ENCODE measurements around the gene LDLRAD4.

Gene LDLRAD4

GRCh38 chr18:13199169-13199568 lies 19.4 kb upstream of the LDLRAD4 start:
- H3K9me3 ChIP-seq (ENCODE audit: control insufficient read depth in 1 of 2, low read length in 2 of 2), result peaks cover 9 to 14% of the 10 kb centered on the region in 2 donors
- no peaks in the 10 kb centered on the region for H3K4me1 ChIP-seq (ENCODE audit: control insufficient read depth in 1 of 2, insufficient read depth in 2 of 2, low read length in 2 of 2)
- no peak overlapping the region for H3K27ac ChIP-seq (ENCODE audit: low read depth, low read length)
- H3K9ac ChIP-seq (ENCODE audit: low read depth in 1 of 2, low read length in 2 of 2), result no peak overlapping the region
- no peaks in the 10 kb centered on the region for H3K36me3 ChIP-seq (ENCODE audit: control insufficient read depth in 1 of 2, insufficient read depth in 2 of 2, low read length in 2 of 2)
- H3K4me3 ChIP-seq (ENCODE audit: low read depth in 1 of 2, low read length in 2 of 2), result no peak overlapping the region
- no peaks in the 10 kb centered on the region for H3K27me3 ChIP-seq (ENCODE audit: control insufficient read depth in 1 of 2, insufficient read depth in 2 of 2, low read length in 2 of 2)

GRCh38 chr18:13201292-13201691 lies 17.3 kb upstream of the LDLRAD4 start:
- Histone ChIP-seq H3K36me3 (ENCODE audit: control insufficient read depth in 1 of 2, insufficient read depth in 2 of 2, low read length in 2 of 2) (no peaks in the 10 kb centered on the region), H3K9ac (ENCODE audit: low read depth in 1 of 2, low read length in 2 of 2) (no peak overlapping the region), H3K27ac (ENCODE audit: low read depth, low read length) (no peak overlapping the region), H3K9me3 (ENCODE audit: control insufficient read depth in 1 of 2, low read length in 2 of 2) (peaks cover 9 to 14% of the 10 kb centered on the region in 2 donors), H3K4me1 (ENCODE audit: control insufficient read depth in 1 of 2, insufficient read depth in 2 of 2, low read length in 2 of 2) (no peaks in the 10 kb centered on the region), H3K27me3 (ENCODE audit: control insufficient read depth in 1 of 2, insufficient read depth in 2 of 2, low read length in 2 of 2) (no peaks in the 10 kb centered on the region), H3K4me3 (ENCODE audit: low read depth in 1 of 2, low read length in 2 of 2) (no peak overlapping the region)

DNA sequence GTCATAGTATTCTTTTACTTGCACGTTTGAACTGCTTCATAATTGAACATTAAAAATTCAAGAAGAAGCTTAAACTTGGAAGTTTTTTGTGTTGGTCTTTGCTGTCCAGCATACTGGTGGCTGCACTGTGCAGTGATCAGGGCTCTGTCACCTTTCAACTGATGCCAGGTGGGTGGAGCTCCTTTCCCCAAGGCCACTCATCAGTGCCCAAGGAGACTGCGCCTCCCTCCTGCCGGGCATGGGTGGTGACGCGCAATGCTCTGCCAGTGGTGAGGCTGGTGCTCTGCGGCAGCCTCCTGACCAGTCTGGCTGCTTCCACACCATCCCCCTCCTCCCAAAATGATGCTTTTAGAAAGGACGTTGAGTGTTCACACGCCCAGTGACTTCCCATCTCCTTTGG lies 16.0 kb upstream of the LDLRAD4 start:
- Histone ChIP-seq H3K4me1 (ENCODE audit: control insufficient read depth in 1 of 2, insufficient read depth in 2 of 2, low read length in 2 of 2) (no peaks in the 10 kb centered on the region), H3K9ac (ENCODE audit: low read depth in 1 of 2, low read length in 2 of 2) (no peak overlapping the region), H3K27ac (ENCODE audit: low read depth, low read length) (no peak overlapping the region), H3K36me3 (ENCODE audit: control insufficient read depth in 1 of 2, insufficient read depth in 2 of 2, low read length in 2 of 2) (no peaks in the 10 kb centered on the region), H3K9me3 (ENCODE audit: control insufficient read depth in 1 of 2, low read length in 2 of 2) (peaks cover 9 to 14% of the 10 kb centered on the region in 2 donors), H3K4me3 (ENCODE audit: low read depth in 1 of 2, low read length in 2 of 2) (no peak overlapping the region), H3K27me3 (ENCODE audit: control insufficient read depth in 1 of 2, insufficient read depth in 2 of 2, low read length in 2 of 2) (no peaks in the 10 kb centered on the region)

DNA sequence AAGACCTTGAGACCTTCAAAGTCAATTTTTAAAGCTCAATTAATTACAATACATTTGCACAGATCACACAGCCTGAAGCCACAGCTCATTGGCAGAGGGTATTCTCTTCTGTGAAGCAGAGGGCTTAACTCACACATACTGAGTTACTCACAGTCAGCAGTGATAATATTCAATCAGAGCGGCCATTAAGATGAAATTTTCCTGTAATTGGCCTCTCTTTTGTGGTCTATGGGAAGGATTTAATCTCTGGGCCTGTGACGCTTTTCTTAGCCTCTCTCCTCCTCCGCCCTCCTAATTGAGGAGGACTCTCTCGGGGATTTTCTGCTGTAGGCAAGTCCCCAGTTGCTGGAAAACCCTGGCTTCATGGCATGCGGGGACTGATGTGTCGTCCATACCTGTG lies 12.3 kb upstream of the LDLRAD4 start:
- no peaks in the 10 kb centered on the region for H3K36me3 ChIP-seq (ENCODE audit: control insufficient read depth in 1 of 2, insufficient read depth in 2 of 2, low read length in 2 of 2)
- no peaks in the 10 kb centered on the region for H3K9me3 ChIP-seq (ENCODE audit: control insufficient read depth in 1 of 2, low read length in 2 of 2)
- no peaks in the 10 kb centered on the region for H3K4me1 ChIP-seq (ENCODE audit: control insufficient read depth in 1 of 2, insufficient read depth in 2 of 2, low read length in 2 of 2)
- H3K27ac ChIP-seq (ENCODE audit: low read depth, low read length), result no peak overlapping the region
- H3K9ac ChIP-seq (ENCODE audit: low read depth in 1 of 2, low read length in 2 of 2), result no peak overlapping the region
- H3K27me3 ChIP-seq (ENCODE audit: control insufficient read depth in 1 of 2, insufficient read depth in 2 of 2, low read length in 2 of 2), result no peaks in the 10 kb centered on the region
- H3K4me3 ChIP-seq (ENCODE audit: low read depth in 1 of 2, low read length in 2 of 2), result no peak overlapping the region

GRCh38 chr18:13207294-13207693 lies 11.3 kb upstream of the LDLRAD4 start:
- Histone ChIP-seq H3K27me3 (ENCODE audit: control insufficient read depth in 1 of 2, insufficient read depth in 2 of 2, low read length in 2 of 2) (no peaks in the 10 kb centered on the region), H3K27ac (ENCODE audit: low read depth, low read length) (no peak overlapping the region), H3K9ac (ENCODE audit: low read depth in 1 of 2, low read length in 2 of 2) (no peak overlapping the region), H3K4me3 (ENCODE audit: low read depth in 1 of 2, low read length in 2 of 2) (no peak overlapping the region), H3K9me3 (ENCODE audit: control insufficient read depth in 1 of 2, low read length in 2 of 2) (no peaks in the 10 kb centered on the region), H3K4me1 (ENCODE audit: control insufficient read depth in 1 of 2, insufficient read depth in 2 of 2, low read length in 2 of 2) (no peaks in the 10 kb centered on the region), H3K36me3 (ENCODE audit: control insufficient read depth in 1 of 2, insufficient read depth in 2 of 2, low read length in 2 of 2) (no peaks in the 10 kb centered on the region)

- Histone ChIP-seq H3K4me1 (ENCODE audit: control insufficient read depth in 1 of 2, insufficient read depth in 2 of 2, low read length in 2 of 2) (peaks cover 4% of the 10 kb centered on the region in 2 donors), H3K27me3 (ENCODE audit: control insufficient read depth in 1 of 2, insufficient read depth in 2 of 2, low read length in 2 of 2) (no peaks in the 10 kb centered on the region), H3K27ac (ENCODE audit: low read depth, low read length) (no peak overlapping the region), H3K9me3 (ENCODE audit: control insufficient read depth in 1 of 2, low read length in 2 of 2) (no peaks in the 10 kb centered on the region), H3K4me3 (ENCODE audit: low read depth in 1 of 2, low read length in 2 of 2) (no peak overlapping the region), H3K9ac (ENCODE audit: low read depth in 1 of 2, low read length in 2 of 2) (no peak overlapping the region), H3K36me3 (ENCODE audit: control insufficient read depth in 1 of 2, insufficient read depth in 2 of 2, low read length in 2 of 2) (no peaks in the 10 kb centered on the region)
Observed at GRCh38 chr18:13211534-13211933, 7.0 kb upstream of the LDLRAD4 start.

DNA sequence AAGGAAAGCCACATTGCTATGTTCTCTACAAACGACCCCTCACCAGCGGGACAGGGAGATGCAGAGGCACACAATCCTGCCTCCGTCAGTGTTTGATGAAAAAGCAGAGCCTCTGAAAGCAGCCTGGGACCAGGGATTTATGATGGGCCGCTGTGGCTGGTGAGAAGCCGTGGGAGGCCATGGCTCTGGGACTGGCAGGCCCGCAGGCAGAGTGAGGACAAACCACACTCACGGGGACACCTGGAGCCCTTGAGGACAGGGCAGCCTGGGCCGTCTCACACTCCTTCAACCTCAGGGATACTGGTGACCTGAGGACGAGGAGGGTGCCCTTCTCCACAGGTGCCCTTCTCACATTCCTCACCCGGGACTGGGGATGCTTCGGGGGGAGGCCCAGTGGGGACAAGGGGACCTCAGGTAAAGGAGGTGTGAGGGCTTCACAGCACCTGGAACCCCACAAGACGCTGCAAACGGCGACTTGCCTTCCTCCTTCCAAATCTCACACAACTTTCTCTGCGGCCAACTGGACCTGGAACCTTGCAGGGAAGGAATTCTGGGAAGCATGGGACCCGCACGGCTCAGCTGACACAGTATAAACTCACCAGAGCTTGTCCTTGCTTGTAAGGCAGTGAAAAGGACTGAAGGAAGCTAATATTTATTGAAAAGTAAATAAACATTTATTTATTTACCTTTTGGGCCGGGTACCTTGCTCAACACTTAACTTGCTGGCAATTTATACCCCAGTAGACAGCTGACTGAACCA lies 5.3 kb upstream of the LDLRAD4 start:
- H3K4me3 ChIP-seq (ENCODE audit: low read depth in 1 of 2, low read length in 2 of 2), result no peak overlapping the region
- H3K4me1 ChIP-seq (ENCODE audit: control insufficient read depth in 1 of 2, insufficient read depth in 2 of 2, low read length in 2 of 2), result peaks cover 7 to 9% of the 10 kb centered on the region in 2 donors
- no peak overlapping the region for H3K27ac ChIP-seq (ENCODE audit: low read depth, low read length)
- H3K27me3 ChIP-seq (ENCODE audit: control insufficient read depth in 1 of 2, insufficient read depth in 2 of 2, low read length in 2 of 2), result no peaks in the 10 kb centered on the region
- no peaks in the 10 kb centered on the region for H3K9me3 ChIP-seq (ENCODE audit: control insufficient read depth in 1 of 2, low read length in 2 of 2)
- H3K36me3 ChIP-seq (ENCODE audit: control insufficient read depth in 1 of 2, insufficient read depth in 2 of 2, low read length in 2 of 2), result no peaks in the 10 kb centered on the region
- H3K9ac ChIP-seq (ENCODE audit: low read depth in 1 of 2, low read length in 2 of 2), result no peak overlapping the region

- H3K9ac ChIP-seq (ENCODE audit: low read depth in 1 of 2, low read length in 2 of 2), result no peak overlapping the region
- H3K36me3 ChIP-seq (ENCODE audit: control insufficient read depth in 1 of 2, insufficient read depth in 2 of 2, low read length in 2 of 2), result no peaks in the 10 kb centered on the region
- no peak overlapping the region for H3K4me3 ChIP-seq (ENCODE audit: low read depth in 1 of 2, low read length in 2 of 2)
- peaks cover 9 to 16% of the 10 kb centered on the region in 2 donors for H3K4me1 ChIP-seq (ENCODE audit: control insufficient read depth in 1 of 2, insufficient read depth in 2 of 2, low read length in 2 of 2)
- H3K27ac ChIP-seq (ENCODE audit: low read depth, low read length), result no peak overlapping the region
- H3K27me3 ChIP-seq (ENCODE audit: control insufficient read depth in 1 of 2, insufficient read depth in 2 of 2, low read length in 2 of 2), result no peaks in the 10 kb centered on the region
- H3K9me3 ChIP-seq (ENCODE audit: control insufficient read depth in 1 of 2, low read length in 2 of 2), result no peaks in the 10 kb centered on the region
Observed at GRCh38 chr18:13214609-13215008, 4.0 kb upstream of the LDLRAD4 start.

GRCh38 chr18:13216092-13216582 lies 2.4 kb upstream of the LDLRAD4 start:
- no peak overlapping the region for H3K9ac ChIP-seq (ENCODE audit: low read depth in 1 of 2, low read length in 2 of 2)
- peak overlapping the region; percentile 52 to 53 for H3K4me3 ChIP-seq (ENCODE audit: low read depth in 1 of 2, low read length in 2 of 2)
- no peaks in the 10 kb centered on the region for H3K27me3 ChIP-seq (ENCODE audit: control insufficient read depth in 1 of 2, insufficient read depth in 2 of 2, low read length in 2 of 2)
- no peaks in the 10 kb centered on the region for H3K9me3 ChIP-seq (ENCODE audit: control insufficient read depth in 1 of 2, low read length in 2 of 2)
- H3K36me3 ChIP-seq (ENCODE audit: control insufficient read depth in 1 of 2, insufficient read depth in 2 of 2, low read length in 2 of 2), result no peaks in the 10 kb centered on the region
- H3K4me1 ChIP-seq (ENCODE audit: control insufficient read depth in 1 of 2, insufficient read depth in 2 of 2, low read length in 2 of 2), result peaks cover 25 to 28% of the 10 kb centered on the region in 2 donors
- no peak overlapping the region for H3K27ac ChIP-seq (ENCODE audit: low read depth, low read length)

DNA sequence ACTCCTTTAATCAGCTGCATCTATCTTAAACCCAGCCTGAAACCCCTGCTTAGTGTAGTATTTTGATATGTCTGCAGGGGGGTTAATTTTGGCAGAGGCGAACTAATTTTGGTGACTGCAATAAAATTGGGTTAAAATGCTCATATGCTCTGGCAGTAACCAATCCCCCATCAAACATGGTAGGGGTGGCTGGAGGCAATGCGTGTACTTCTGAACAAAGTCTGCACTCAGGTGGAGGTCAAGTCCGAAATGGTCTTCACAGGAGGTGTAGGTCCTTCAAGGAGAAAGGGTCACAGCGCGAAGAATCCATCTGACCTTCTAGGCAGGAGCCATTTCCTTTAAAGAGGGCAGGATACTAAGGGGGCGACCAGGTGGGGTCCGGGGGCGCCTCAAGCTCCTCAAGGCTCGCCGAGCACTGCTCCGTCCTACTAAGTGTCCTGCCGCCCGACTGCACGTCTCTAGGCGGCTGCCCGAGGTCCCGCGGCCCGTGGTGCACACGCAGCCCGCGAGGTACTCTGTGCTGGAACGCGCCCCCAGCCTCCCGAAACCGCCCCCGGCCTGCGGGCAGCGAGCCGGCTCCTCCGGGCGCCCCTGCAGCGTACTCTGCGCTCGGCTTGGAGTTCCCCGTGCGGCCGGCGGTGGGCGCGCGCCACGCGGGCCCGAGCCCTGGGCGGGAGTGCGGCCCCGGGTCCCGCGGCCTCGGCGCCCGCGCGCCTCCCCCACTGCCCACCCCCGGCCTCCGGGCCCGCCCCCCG lies 1.7 kb upstream of the LDLRAD4 start:
- Histone ChIP-seq H3K27ac (ENCODE audit: low read depth, low read length) (no peak overlapping the region), H3K9ac (ENCODE audit: low read depth in 1 of 2, low read length in 2 of 2) (peak overlapping the region in 1 of 2 donors; percentile 25), H3K27me3 (ENCODE audit: control insufficient read depth in 1 of 2, insufficient read depth in 2 of 2, low read length in 2 of 2) (no peaks in the 10 kb centered on the region), H3K4me1 (ENCODE audit: control insufficient read depth in 1 of 2, insufficient read depth in 2 of 2, low read length in 2 of 2) (peaks cover 32 to 36% of the 10 kb centered on the region in 2 donors), H3K36me3 (ENCODE audit: control insufficient read depth in 1 of 2, insufficient read depth in 2 of 2, low read length in 2 of 2) (no peaks in the 10 kb centered on the region), H3K4me3 (ENCODE audit: low read depth in 1 of 2, low read length in 2 of 2) (peak overlapping the region; percentile 57 to 65), H3K9me3 (ENCODE audit: control insufficient read depth in 1 of 2, low read length in 2 of 2) (no peaks in the 10 kb centered on the region)

Measured in duodenal mucosa (tissue), 2 donors.